T-helper 22 cell (primary cell): ENCODE results near the gene CDKN2D.
"Not testable (repeated sequence)": the region's sequence is repeated elsewhere in the genome, so short reads cannot be mapped to it uniquely, and the experiment has no call there.

ENCODE experiments used
- DNase-seq: peaks from one replicate; pipeline ENCODE4 v3.0.0-alpha.2; 2020; ENCODE audit warnings: low read depth

Gene CDKN2D

GRCh38 chr19:10580979-10581631, 12.3 kb upstream of the CDKN2D start:
- peak; percentile 68 for DNase-seq

GRCh38 chr19:10577951-10578350, 9.2 kb upstream of the CDKN2D start:
- DNase-seq, result no peak

GRCh38 chr19:10575011-10575716, 6.4 kb upstream of the CDKN2D start:
- DNase-seq, result no peak

DNA sequence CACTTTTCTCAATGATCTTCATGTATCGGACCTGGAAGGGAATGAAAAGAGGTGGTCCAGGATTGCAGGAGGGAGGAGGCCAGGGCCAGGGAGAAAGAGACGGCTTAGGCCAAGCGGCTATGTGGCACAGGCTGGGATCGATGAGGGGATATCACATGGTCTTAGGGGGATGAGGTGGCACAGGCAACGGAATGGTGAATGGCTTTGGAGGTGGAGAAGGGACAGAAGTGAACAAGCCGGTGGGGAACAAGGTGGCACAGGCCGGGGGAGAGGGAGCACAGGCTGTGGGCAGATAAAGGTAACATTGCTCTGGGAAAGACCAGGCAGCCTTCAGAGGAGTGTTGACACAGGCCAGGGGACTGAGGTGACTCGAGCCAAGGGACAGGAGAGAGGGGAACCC, 5.7 kb upstream of the CDKN2D start:
- no peak for DNase-seq

DNA sequence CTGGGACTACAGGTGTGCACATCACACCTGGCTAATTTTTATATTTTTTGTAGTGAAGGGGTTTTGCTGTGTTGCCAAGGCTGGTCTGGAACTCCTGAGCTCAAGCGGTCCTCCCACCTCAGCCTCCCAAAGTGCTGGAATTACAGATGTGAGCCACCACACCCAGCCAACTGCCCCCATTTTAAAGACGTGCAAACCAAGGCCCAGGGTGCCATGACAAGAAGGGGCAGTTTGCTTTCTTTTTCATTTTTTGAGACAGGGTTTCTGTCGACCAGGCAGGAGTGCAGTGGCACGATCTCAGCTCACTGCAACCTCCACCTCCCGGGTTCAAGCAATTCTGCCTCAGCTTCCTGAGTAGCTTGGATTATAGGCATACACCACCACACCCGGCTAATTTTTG, 5.0 kb upstream of the CDKN2D start:
- DNase-seq, result not testable (repeated sequence)

DNA sequence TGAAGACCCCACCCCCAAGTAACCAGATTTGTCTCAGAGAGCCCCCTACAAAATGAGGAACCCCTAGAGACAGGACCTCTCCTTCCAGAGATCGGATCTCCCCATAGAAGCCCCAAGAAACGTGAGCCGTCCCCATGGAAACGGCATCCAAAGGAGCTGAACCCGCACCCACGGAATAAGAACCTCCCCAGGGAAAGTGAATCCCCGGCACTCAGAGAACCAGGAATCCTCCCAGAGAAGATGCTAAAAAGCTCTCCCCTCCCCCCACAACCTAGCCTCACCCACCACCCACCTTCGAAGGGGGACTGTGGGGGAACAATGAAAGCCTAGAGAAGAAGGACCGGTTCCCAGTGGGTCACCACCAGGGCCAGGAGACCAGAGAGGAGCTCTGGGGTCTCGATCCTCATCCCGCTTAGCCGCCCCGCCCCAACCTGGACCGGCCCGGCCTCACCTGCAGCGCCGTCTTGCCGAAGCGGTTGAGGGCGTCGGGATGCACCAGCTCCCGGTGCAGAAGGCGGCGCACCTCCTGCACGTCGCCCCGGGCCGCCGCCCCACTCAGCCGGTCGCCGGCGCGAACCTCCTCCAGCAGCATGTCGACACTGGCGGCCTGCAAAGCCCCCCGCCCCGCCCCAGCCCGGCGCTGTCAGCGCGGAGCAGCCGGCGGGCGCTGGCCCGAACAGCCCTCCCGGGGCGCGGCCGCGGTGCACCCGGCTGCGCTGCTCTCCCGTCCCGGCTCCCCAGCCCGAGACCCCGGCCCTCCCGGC, 535 bp downstream of the CDKN2D start:
- no peak for DNase-seq

- DNase-seq, result no peak
Observed at GRCh38 chr19:10567656-10568055, 1.1 kb downstream of the CDKN2D start.

DNA sequence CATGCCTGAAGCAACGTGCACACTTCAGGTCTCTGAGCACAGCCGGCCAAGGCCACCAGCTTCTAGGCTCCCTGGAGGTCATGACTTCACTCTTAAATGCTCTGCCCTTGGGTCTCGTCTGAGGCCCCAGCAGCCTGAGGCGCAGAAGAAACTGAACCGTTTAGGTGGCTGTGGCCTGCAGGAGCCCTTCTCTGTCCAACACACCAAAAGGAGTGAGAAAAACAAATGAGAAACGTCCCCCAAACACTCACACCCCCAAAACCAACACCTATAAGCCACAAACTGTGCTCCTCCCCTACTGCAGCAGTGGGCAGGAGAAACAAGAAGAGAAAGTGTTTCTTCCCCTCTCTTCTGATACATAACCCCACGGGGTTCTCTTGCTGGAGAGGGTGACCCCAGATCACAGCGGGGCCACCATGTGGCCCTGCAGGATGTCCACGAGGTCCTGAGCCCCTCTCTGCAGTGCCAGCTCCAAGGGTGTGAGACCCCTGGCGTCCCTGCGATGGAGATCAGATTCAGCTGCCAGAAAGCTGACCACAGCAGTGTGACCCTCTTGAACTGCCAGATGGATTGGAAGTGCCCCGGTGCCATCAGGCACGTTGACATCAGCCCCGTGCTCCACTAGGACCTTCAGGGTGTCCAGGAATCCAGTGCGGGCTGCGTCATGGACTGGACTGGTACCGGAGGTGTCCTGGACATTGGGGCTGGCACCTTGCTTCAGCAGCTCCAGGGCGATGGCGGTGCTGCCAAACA, 1.9 kb downstream of the CDKN2D start:
- peak; percentile 19 for DNase-seq

DNA sequence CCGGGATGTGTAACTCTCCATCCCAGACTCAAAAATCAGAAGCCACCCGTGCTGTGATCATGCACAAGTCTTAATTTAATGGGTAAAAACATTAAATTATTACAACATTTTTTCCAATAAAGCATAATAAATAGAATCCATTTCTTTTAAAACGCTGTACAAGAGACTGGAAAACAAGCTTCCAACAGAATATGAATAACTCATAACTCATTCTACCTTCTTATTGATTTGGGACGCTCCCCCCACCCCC, 2.4 kb downstream of the CDKN2D start:
- DNase-seq, result no peak

GRCh38 chr19:10565567-10566407, 3.0 kb downstream of the CDKN2D start, which contains the start of gene KRI1:
TSS of gene KRI1 (minus strand) at chr19:10566010. CDS start at chr19:10565999, 11 bp downstream.
- peak; percentile 98 for DNase-seq

DNA sequence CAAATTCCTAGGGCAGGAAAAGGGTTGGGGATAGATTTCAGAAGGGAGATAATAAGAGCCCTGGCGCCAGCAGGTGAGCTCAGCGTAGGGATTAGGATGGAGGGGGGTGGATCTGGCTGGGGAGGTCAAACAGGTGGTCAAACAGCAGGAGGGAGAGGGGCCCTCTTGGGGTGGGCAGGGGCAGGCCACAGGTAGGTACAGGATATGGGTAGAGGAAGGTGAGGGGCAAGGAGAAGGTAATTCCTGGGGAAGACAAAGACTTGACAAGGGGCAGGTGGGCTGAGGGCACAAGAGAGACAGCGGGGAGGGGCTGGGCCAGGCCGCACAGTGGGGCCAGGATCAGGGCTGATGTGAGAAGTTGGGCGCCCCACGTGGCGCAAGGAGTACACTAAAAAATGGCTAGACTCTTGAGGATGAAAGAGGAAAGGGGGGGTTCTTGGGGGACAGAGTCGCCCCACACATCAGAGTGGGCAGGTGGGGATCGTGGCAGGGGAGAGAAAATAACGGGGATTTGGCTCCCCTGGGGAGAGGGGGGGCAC, 3.7 kb downstream of the CDKN2D start:
- peak; percentile 26 for DNase-seq

GRCh38 chr19:10562609-10563008, 6.2 kb downstream of the CDKN2D start:
- DNase-seq, result no peak

DNA sequence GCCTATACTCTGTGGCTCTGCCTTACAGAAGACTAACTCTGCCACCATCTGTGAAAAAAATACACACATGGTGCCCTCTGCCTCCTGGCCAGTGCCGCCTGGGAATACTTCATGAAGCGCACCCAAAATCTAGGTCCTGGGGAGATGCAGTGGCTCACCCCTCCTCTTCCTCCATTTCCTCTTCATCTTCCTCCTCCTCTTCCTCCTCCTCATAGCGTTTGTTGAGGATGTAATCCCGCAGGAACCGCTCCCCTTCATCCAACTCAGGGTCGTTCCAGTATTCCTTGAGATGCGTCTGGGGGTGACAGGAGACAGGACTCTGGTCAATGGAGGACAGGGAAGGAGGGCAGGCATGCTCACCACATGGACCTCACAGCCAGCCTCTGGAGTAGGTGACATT, 8.6 kb downstream of the CDKN2D start:
- DNase-seq, result no peak

DNA sequence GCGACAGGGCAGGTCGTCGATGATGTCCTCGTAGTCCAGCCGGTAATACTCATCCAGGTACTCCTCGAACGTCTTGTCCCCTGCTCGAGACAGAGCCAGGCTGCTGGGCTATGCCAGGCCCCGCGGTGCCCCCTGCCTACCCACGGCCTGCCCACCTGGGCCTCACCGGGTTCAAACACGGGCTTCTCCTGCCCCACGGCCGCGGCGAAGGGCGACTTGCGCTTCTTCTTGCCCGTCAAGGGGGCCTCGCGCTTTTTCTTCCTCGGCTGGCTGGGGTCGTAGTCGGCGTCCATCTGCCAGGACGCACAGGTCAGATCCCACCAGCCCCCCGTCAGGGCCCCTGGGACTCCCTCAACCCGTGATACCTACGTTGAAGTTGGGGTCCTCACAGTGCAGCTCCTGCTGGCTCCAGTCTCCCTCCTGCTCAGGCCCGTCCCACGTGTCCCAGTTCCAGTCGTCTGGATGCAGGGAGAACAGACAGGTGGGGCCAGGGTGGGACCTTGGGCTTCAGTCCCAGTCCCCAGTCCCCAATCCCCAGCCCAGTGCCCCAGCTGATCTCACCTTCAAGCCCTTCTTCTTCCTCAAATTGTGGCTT, 11.1 kb downstream of the CDKN2D start:
- DNase-seq, result no peak

DNA sequence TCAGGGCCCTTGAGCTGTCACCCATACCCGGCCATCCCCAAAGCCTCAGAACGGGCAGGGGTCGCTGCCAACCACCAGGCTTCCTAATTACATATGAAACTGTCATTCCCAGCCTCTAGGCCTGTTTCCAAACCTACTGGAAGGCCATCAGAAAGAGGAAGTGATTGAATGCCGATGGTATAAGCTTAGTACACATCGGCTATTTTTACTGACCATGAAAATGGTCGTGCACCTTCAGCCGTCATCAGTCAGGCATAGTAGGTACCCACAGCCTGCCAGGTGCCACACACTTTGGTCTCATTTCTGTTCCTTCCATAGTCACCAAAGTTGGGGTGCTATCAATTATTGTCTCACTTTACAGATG, 13.2 kb downstream of the CDKN2D start:
- DNase-seq, result no peak

DNA sequence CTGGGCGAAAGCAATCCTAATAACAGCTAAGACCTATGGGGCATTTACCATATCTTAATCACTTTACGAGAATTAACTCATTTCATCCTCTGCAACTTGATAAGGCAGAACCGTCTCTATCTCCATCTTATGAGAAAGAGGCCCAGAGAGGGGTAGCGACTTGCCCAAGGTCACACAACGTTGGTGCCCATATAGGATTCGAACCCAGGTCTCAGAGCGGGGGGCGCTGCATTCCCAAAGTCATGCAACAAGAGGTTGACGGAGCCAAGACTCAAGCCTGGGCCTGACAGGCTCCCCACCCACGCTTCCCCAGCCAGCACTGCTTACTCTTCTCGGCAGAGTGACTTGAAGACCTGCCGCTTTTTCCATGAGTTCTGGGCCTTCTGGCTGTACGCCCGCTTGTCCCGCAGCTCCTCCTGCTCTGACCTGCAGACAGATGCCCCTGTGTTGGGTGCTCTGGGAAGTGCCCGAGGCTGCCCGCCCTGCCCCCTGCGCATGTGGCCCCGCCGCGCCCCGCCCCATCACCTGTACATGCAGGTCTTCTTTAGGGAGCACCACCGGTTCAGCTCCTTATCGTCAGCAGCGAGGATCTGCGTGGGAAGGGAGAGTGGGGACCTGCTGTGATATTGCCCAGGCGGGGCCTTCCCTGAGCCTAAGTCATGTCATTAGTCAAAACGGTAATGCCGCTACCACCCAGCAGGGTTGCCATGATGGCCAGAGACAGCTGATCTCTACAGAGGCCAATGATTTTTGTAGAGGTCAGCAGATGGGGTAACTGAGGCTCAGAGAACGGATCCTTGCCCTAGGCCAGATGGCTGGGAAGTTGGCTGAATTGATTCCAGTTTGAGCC, 13.8 kb downstream of the CDKN2D start:
- no peak for DNase-seq

DNA sequence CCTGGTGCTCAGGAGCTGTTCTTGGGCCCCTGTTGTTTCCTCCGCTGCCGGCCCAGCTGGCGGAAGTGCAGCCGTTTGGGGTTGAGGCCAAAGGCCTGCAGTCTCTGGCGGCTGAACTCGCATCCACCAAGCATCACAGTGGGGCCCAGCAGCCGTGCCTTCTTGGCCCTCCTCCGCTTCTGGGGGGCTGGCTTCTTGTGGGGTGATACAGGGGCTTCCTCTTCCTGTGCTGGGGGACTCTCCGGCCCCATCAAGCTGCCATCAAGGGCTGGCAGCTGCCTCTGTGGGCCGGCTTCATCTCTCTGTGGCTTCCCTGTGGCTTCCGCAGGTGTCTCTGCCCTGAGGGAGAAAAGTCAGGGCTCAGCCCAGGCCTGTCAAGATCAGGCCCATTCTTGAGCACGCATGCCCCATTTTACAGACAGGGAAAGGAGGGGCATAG, 14.8 kb downstream of the CDKN2D start:
- peak; percentile 49 for DNase-seq

GRCh38 chr19:10553087-10553667, 15.6 kb downstream of the CDKN2D start:
- DNase-seq, result no peak

DNA sequence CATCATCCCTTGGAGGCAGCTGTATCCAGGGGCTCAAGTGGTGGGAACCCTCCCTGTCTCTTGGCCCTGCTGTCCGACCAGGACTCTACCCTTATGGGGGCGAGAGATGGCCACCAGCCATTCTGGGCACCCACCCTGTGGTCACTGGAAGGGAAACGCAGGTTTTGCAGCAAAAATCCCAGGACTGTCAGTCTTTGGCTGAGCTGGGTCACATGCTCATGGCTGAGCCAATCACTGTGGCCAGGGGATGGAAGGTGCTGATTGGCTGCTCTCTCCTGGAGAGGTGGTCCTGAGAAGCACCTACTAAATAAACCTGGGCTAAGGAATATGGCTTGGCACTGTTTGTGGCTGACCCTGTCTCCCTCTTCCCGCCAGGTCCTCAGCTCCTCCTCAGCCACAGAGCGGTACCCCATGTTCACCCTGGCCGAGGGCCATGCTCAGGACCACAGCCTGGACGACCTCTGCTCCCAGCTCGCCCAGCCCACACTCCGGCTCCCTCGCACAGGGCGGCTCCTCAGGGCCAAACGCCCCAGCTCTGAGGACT, 16.2 kb downstream of the CDKN2D start:
- DNase-seq, result no peak
